NCI-H345 (cell line): ENCODE results near the gene RHOH.

Source experiments
- DNase-seq: peaks from one replicate; lab custom pipeline; 2025; lab: John Stamatoyannopoulos, UW

Gene RHOH

GRCh38 chr4:40190019-40190418, 6.8 kb upstream of the RHOH start:
- peak; percentile 71 for DNase-seq

GRCh38 chr4:40190465-40190864, 6.4 kb upstream of the RHOH start:
- DNase-seq = no peak

- DNase-seq = peak; percentile 30
Observed at GRCh38 chr4:40190880-40191815, 5.7 kb upstream of the RHOH start.

- peak; percentile 3 for DNase-seq
Observed at GRCh38 chr4:40192114-40193015, 4.5 kb upstream of the RHOH start.

DNA sequence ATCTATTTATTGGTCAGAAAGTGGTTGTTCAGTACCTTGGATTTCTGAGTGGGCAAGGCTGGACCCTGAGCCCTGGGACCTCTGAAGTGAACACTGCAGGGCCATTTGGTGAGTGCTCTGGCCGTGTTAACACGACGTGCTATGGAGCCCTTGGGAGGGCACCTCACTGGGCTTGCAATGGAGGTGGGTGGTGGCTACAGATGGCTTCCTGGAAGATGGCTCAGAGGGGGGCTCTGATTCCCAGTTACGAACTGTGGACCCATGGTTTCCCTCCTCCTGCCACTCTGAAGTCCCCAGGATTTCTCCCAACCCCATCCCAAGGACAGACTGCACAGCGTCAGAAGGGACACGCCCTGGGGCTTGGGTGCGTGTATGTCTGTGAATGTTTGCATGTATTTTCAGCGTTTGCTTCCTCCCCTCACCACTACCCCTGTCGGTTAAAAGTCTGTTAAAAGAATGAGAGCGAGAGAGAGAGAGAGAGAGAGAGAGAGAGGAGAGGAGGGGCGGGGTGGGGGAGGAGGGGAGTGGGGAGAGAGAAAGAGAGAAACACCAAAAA, 3.7 kb upstream of the RHOH start:
- no peak for DNase-seq

DNA sequence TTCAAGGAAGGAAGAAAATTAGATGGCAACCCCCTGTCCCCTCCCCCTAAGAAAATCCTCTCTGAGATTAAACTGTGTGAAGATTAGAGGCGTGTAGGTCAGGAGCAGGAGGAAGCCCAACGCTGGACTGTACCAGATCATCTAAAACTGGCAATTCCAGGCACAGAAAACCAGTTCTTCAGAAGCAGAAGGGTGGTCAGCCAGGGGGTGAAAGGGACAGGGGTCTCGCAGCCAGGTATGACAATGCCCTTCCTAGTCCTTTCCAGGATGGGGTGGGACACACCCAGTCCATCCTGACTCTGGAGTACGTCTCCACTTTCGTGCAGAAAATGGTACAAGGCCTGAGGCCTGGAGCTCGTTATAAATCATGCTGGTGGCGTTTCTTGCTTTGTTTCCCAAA, 3.3 kb upstream of the RHOH start:
- no peak for DNase-seq

- DNase-seq = no peak
Observed at GRCh38 chr4:40194602-40195161, 2.1 kb upstream of the RHOH start.

- DNase-seq = no peak
Observed at GRCh38 chr4:40195182-40196177, 1.4 kb upstream of the RHOH start.

DNA sequence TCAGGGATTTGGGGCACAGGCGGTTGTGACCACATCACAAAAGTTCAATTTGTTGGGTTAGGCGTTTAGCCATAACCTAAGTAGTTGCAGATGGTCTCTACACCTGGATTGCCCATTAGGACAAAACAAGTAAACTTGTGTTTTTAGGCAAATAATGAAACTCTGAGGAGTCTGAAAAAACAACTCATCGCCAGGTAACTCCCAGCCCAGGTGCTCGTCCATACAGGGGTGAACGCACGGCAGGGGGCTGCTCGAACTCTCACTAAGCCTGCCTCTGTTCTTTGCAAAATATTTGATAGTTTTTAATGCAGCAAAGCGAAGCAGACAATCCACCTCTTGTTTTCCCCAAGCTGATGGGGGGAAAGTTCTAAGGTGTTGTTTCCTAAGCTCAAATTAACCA, 559 bp upstream of the RHOH start:
- DNase-seq = no peak

- no peak for DNase-seq
Observed at GRCh38 chr4:40197879-40198689, 1.3 kb downstream of the RHOH start.

DNA sequence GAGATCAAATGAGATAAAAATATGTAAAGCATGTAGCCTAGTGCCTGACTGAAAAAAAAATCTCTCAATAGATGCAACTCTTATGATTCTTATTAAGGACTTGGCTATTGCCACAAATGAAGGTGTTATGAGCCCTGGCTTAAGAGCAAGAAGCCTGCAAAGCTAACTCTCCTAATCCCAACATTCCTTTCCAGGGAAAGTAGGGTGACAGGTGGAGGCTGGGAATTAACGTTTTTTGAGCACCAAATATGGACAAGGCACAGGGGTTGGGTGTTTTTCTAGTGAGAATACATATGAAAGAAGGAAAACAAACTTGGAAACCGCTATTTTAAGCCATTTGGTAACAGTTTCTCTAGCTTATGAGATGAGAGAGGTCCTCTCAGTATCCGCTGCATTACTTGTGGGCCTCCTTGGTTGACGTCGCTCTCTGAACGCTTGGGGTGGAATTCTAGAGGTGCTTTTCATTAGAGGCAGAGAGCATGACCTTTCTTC, 2.4 kb downstream of the RHOH start:
- DNase-seq = no peak

DNA sequence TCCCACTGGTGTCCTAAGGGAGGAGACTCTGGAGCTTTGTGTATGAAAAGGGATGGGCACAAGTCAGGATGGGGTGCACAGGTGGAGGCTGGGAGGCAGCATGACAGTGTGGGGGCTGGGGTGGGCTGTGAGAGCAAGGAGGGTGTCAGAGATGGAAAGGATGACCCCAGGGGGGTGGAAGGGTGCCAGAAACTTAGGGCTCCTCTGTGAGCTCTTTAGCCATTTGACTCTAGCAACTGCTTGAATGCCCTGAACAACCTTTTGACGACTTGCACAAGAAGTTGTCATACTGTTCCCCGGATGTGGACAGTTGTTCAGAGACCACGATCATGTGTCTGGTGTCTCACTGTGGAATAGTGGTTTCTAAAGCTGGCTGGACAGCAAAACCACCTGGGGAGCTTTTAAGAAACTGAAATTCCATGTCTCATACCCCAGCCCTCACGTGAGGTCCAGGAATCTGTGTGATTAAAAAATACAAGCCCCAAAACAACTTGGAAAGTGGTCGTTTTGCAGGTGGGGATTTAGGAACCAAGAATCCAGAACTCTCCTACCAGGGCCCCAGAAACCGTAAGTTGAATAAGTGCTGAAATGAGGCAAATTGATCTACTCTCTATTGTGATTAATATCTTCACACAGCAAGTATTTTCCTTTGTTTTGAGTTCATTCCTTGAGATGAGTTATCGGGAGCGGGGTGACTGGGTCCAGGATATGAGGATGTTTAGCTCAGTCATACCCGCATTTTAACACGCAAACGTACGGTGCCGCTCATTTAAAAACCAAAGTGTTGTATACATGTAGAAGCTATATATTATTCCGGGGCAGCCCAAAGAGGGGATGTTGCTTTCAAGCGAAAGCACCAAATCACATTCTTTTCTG, 3.4 kb downstream of the RHOH start:
- DNase-seq = no peak

DNA sequence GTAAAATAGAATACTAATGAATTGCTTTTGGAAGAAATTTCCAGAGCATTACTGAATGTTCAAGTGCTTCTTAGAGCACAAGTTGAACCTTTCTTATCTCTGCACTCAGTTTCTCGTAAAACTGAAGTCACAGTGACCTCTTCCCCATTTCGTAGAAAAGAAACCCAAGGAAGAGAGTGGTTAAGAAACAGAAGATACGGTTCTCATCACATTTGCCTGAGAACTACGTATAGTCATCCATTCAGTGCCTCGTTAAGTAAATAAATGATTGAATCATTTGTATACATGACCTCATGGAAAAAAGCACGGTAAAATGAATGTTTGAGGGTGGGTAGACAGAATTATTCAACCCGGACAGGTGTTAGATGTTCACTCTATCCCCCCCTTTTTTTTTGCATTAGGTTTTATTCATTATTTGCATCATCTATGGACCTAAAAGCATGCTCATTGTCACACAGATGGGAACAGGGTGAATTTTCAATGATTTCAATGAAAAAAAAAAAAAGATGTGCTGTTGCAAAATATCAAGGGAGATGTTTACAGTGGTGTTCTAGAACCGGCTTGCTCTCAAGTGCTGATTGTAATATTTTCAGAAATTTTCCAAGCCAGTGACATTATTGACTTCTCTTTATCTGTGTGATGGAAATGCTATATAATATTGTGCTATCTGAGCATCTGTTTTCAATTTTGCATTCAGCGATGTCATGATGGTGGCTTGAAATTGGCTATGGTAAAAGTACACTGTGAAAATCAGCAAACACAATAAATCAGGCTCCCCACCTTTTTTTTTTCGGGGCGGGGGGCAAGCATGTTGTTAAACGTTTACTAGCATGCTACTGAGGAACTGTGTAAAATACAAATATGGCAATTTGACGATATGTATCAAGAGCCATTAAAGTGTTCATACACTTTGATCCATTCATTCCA, 4.3 kb downstream of the RHOH start:
- no peak for DNase-seq

DNA sequence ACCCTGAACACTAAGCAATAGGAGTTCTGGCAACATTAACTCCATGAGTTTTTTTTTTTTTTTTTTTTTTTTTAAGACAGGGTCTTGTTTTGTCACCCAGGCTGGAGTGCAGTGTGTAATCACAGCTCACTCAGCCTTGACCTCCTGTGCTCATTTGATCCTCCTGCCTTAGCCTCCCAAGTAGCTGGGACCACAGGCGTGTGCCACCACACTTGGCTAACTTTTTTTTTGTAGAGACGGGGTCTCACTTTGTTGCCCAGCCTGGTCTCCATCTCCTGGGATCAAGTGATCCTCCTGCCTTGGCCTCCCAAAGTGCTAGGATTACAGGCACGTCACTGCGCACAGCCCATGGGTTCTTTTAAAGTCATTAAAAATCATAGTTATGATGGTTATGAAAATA, 5.1 kb downstream of the RHOH start:
- DNase-seq = no peak

DNA sequence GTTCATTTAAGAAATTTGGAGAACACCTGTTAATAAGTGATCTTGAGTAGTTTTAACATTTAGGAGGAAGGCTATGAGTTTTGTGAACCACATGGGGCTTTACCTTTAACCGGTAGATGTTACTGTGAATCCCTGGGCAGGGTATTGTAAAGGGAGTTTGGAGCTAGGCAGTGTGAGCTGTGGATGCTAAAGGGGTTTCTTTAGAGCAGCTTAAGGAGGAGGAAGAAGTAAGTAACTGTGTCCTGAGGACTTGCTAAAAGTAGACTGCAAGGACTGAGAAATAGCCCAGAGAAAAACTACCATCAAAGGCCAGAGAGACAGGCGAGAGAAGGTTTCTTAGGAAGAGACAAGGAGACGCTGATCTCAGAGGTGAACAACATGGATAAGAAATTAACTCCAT, 5.6 kb downstream of the RHOH start:
- no peak for DNase-seq

- DNase-seq = no peak
Observed at GRCh38 chr4:40204507-40205258, 7.9 kb downstream of the RHOH start.
